K562 (cell line): Measurements from ENCODE around the gene DPP8. TPM values are rescaled to one million over a fixed set of nuclear protein-coding genes. Genes with fewer than 3 reads are reported as not detected.

ENCODE experiments used
- ARID3B ChIP-seq: fragments of 250-450 bp; sonication (Bioruptor Pico); IDR thresholded peaks from 2 replicates; pipeline ENCODE4 v1.4.0; 2020; ENCODE audit warnings: borderline replicate concordance
- FOXO4 ChIP-seq: fragments of 450-650 bp; formaldehyde crosslinking; IDR thresholded peaks from 2 replicates; pipeline ENCODE4 v1.4.0; 2020; ENCODE audit warnings: mild to moderate bottlenecking, moderate library complexity
- JUND ChIP-seq, 2 experiments: IDR thresholded peaks; 2 replicates in 1 of 2; 3 replicates in 1 of 2; pipeline ENCODE4 v1.6.1; 2011; ENCODE audit warnings: borderline replicate concordance in 2 of 2, low read depth in 2 of 2, low read length in 2 of 2, improper control_type of control experiment in 1 of 2, missing biosample characterization in 1 of 2, missing genetic modification characterization in 1 of 2, missing genetic modification reagents in 1 of 2
- MAFF ChIP-seq: IDR thresholded peaks from 2 replicates; pipeline ENCODE4 v1.6.1; 2012; ENCODE audit warnings: low read length, improper control_type of control experiment
- MED1 ChIP-seq: sonication (generic); formaldehyde crosslinking; IDR thresholded peaks from 2 replicates; pipeline ENCODE4 v1.8.1; 2023; ENCODE audit warnings: missing genetic modification reagents, borderline replicate concordance
- RCOR1 ChIP-seq, 2 experiments: IDR thresholded peaks; 2 replicates each; pipeline ENCODE4 v1.6.1; 2012; ENCODE audit warnings: low read depth in 2 of 2, low read length in 2 of 2, borderline replicate concordance in 1 of 2, improper control_type of control experiment in 1 of 2
- SOX6 ChIP-seq: fragments of 450-650 bp; IDR thresholded peaks from 2 replicates; pipeline ENCODE4 v1.6.1; 2014; ENCODE audit warnings: mild to moderate bottlenecking
- STAT6 ChIP-seq: sonication (generic); formaldehyde crosslinking; IDR thresholded peaks from 2 replicates; pipeline ENCODE4 v1.8.1; 2023; ENCODE audit warnings: mild to moderate bottlenecking, missing genetic modification reagents
- XRCC3 ChIP-seq: fragments of 450-650 bp; IDR thresholded peaks from 2 replicates; pipeline ENCODE4 v1.6.1; 2017; ENCODE audit warnings: mild to moderate bottlenecking, moderate library complexity
- ZNF318 ChIP-seq, 2 experiments: fragments of 450-650 bp; IDR thresholded peaks; 2 replicates each; pipeline ENCODE4 v1.6.1; 2016; ENCODE audit warnings: mild to moderate bottlenecking in 2 of 2, borderline replicate concordance in 1 of 2, low read depth in 1 of 2, moderate library complexity in 1 of 2
- ZNF695 ChIP-seq: fragments of 450-650 bp; formaldehyde crosslinking; IDR thresholded peaks from 2 replicates; pipeline ENCODE4 v1.4.0; 2020; ENCODE audit warnings: mild to moderate bottlenecking, moderate library complexity
- polyA plus RNA-seq, 8 experiments: library from polyadenylated mRNA; depleted of rRNA in 4 of 8; stranded (reverse) in 5 of 8; unstranded in 3 of 8; fragments of >200 nt; fragmentation: Nextera tagmentation in 2 of 8; fragmentation: Illumina TruSeq in 1 of 8; extraction: Ambion mirVana in 2 of 8; extraction: Trizol in 1 of 8; gene quantifications; 2 replicates each; pipeline versions ENCODE4 v1.2.1 to v1.2.3, GENCODE V29; 2011 to 2014; ENCODE audit warnings: inconsistent platforms in 1 of 8, missing spikeins in 1 of 8
- total RNA-seq, 7 experiments: library from RNA; depleted of rRNA in 6 of 7; stranded (reverse); fragments of >200 nt in 6 of 7; fragmentation: Illumina TruSeq in 2 of 7; extraction: Trizol in 2 of 7; gene quantifications; 2 replicates each; pipeline versions ENCODE4 v1.2.1 to v1.2.3, GENCODE V29; 2011 to 2021; ENCODE audit warnings: low replicate concordance in 1 of 7

The DPP8 gene
- total and polyA plus RNA-seq, 9 of the 15 experiments (the other 6 are each of a cell fraction or from before 2014, with no cell fraction given): 5.5 to 36.7 (median 20.7) TPM

GRCh38 chr15:65530318-65531111 lies 13.0 kb upstream of the DPP8 start, which contains the start of gene HACD3 (continued):
- no peak for TF ChIP-seq STAT6
- peak; percentile 60; the same call in 1 of the 2 replicates for TF ChIP-seq ARID3B (CRISPR knock-in tag)
- no peak for TF ChIP-seq ZNF318 (IDR thresholded peaks at IDR 0.05; ENCODE audit: borderline replicate concordance in 1 of 2, low read depth in 1 of 2)
- TF ChIP-seq RCOR1 (IDR thresholded peaks at IDR 0.05; ENCODE audit: borderline replicate concordance in 1 of 2, low read depth in 2 of 2, low read length in 2 of 2): 0 out of 4 replicates have a peak, but pooled peaks of 1 of the 2 experiments have one; percentile 21
- TF ChIP-seq SOX6: no peak
- no peak for TF ChIP-seq ZNF695 (CRISPR knock-in tag)
- TF ChIP-seq JUND (IDR thresholded peaks at IDR 0.05; ENCODE audit: borderline replicate concordance, low read depth, low read length): no peak
- no peak for TF ChIP-seq JUND (tag; IDR thresholded peaks at IDR 0.05; ENCODE audit: borderline replicate concordance, low read depth, low read length)
- TF ChIP-seq MAFF: no peak
- no peak for TF ChIP-seq XRCC3
- 0 out of 2 replicates have a peak, but pooled peaks have one; percentile 53 for TF ChIP-seq FOXO4 (CRISPR knock-in tag)
- no peak for TF ChIP-seq MED1 (CRISPR knock-in tag)
